Right ventricle myocardium superior (tissue), 1 donor: ENCODE results near the gene MST1. TPM values are rescaled to one million over a fixed set of nuclear protein-coding genes. Genes with fewer than 3 reads are reported as not detected.

Experiments used
- ATAC-seq: fragments of 200-7000 bp; cut with Tn5 transposase; one replicate; pipeline ENCODE4 v1.9.1; 2020; ENCODE audit warnings: mild to moderate bottlenecking; ENCODE audit not compliant: poor library complexity
- DNase-seq: peaks from one replicate; pipeline ENCODE4 v3.0.0-alpha.2; 2020
- intact Hi-C: fragments of 100-400 bp; cut with DNase I; formaldehyde crosslinking; loops from one replicate; pipeline ENCODE4 v1.11.2; 2022
- long read RNA-seq: library from polyadenylated mRNA; unstranded; transcript quantifications from one replicate; pipeline ENCODE4 v2.0.0, GENCODE V29; 2021
- total RNA-seq: library from RNA; stranded (reverse); fragmentation: NEBNext Ultra II Directional; extraction: Animal tissue kit (Norgen Biotek cat#: 25700); gene quantifications from one replicate; pipeline ENCODE4 v1.2.1, GENCODE V29; 2021
- donor health status: DM: no; HTN: yes; CAD: no; lungs with severe emphysema.

MST1 gene
- total RNA-seq = 3.7 TPM
- long read RNA-seq, partial matches to known transcripts = 1 of 3 reads
- long read RNA-seq, other reads (novel, unspliced or antisense) = 2 of 3 reads

GRCh38 chr3:49689046-49689907 lies at the start of gene MST1, which contains the start of gene RNF123:
MST1 (minus strand) TSS chr3:49689474; CDS start chr3:49688691, 783 bp downstream.
RNF123 (plus strand) TSS chr3:49689557; CDS start chr3:49691166, 1,609 bp downstream.
- intact Hi-C loops = no loop called here
- ATAC-seq (peak; percentile 90), DNase-seq (peak; percentile 94)

GRCh38 chr3:49738067-49738713 lies 48.9 kb upstream of the MST1 start:
- DNase-seq (no peak), ATAC-seq (no peak)

GRCh38 chr3:49734752-49735151 lies 45.5 kb upstream of the MST1 start:
- intact Hi-C loops = no loop called here
- ATAC-seq (no peak), DNase-seq (no peak)

More at GRCh38 chr3:49738067-49738713, 48.9 kb upstream of the MST1 start:
- intact Hi-C loops = no loop called here

GRCh38 chr3:49733551-49733950 lies 44.3 kb upstream of the MST1 start:
- no peak for DNase-seq
- intact Hi-C loops = no loop called here
- ATAC-seq = no peak

- DNase-seq (no peak), ATAC-seq (no peak)
- intact Hi-C loops = no loop called here
Measured at GRCh38 chr3:49732597-49732996, 43.3 kb upstream of the MST1 start.

GRCh38 chr3:49729966-49730609 lies 40.8 kb upstream of the MST1 start:
- no peak for DNase-seq
- intact Hi-C loops = no loop called here
- ATAC-seq = no peak

- intact Hi-C loops = no loop called here
- DNase-seq = no peak
- no peak for ATAC-seq
Measured at GRCh38 chr3:49727924-49728361, 38.7 kb upstream of the MST1 start.

- ATAC-seq (no peak), DNase-seq (no peak)
- intact Hi-C loops = no loop called here
Measured at GRCh38 chr3:49727154-49727923, 38.1 kb upstream of the MST1 start.

- DNase-seq = no peak
- no peak for ATAC-seq
- intact Hi-C loops = no loop called here
Measured at GRCh38 chr3:49725906-49726681, 36.8 kb upstream of the MST1 start.

GRCh38 chr3:49724586-49724985 lies 35.3 kb upstream of the MST1 start:
- ATAC-seq (no peak), DNase-seq (peak; percentile 49)
- intact Hi-C loops = no loop called here

GRCh38 chr3:49723628-49724551 lies 34.6 kb upstream of the MST1 start, which contains the start of gene GMPPB:
GMPPB (minus strand) TSS chr3:49723951; CDS start chr3:49723726, 225 bp downstream.
- peak; percentile 99 for DNase-seq
- intact Hi-C loops = no loop called here
- ATAC-seq = peak; percentile 91

- peak; percentile 11 for ATAC-seq
- DNase-seq = peak; percentile 73
- intact Hi-C loops = no loop called here
Measured at GRCh38 chr3:49723296-49723627, 34.0 kb upstream of the MST1 start.

- no peak for DNase-seq
- no peak for ATAC-seq
- intact Hi-C loops = no loop called here
Measured at GRCh38 chr3:49722896-49723295, 33.6 kb upstream of the MST1 start.

- intact Hi-C loops = no loop called here
- ATAC-seq (no peak), DNase-seq (peak; percentile 35)
Measured at GRCh38 chr3:49721896-49722781, 32.9 kb upstream of the MST1 start.

GRCh38 chr3:49721596-49721895 lies 32.3 kb upstream of the MST1 start:
- intact Hi-C loops = no loop called here
- no peak for DNase-seq
- ATAC-seq = no peak
